IPS-18c (cell line): ENCODE data around the gene ZDHHC1.
A peak's percentile ranks its signal among the peaks of the same experiment; 100 is the strongest.

ENCODE experiments used
- H3K4me3 ChIP-seq: 2 replicates; pipeline ENCODE4 v1.7.0; 2013; ENCODE audit warnings: low read depth, mild to moderate bottlenecking, low read length, moderate library complexity; ENCODE audit not compliant: insufficient read depth
- H3K9me3 ChIP-seq: one replicate; pipeline ENCODE4 v1.6.1; 2013; ENCODE audit warnings: mild to moderate bottlenecking, low read length, moderate library complexity; ENCODE audit not compliant: control insufficient read depth, insufficient read depth

The ZDHHC1 gene

DNA sequence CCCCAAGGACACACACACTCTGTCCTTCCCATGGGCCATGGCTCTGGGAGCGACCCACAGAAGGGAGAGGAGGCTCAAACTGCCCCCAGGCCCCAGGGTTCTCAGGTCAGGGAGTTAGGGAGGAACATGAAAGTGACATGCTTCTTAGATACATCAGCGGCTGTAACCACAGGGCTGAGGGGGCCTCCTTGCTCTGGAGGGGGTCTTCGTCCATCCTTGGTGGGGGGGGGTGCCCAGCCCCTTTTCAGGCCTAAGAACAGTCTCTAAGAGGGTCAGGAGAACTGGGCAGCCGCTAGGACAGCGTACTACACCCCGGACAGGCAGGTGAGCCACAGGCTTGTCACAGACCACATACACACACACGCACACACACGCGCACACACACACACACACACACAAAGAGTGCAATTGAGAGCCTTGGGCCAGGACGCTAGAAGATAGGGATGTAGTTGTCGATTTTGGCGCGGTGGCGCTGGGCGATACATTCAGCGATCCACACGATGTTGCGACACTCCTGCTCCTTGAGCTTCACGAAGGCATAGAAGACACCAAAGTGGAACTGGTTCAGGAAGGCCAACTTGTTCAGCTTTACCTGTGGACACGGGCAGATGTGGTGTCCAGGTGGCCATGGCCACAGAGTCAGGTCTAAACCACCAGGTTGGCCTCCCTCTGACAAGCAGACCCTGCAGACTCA is 22.0 kb upstream of the ZDHHC1 start:
- no peak overlapping the region for H3K4me3 ChIP-seq

GRCh38 chr16:67437513-67437912 is 21.2 kb upstream of the ZDHHC1 start:
- no peak overlapping the region for H3K4me3 ChIP-seq
- no peaks in the 10 kb centered on the region for H3K9me3 ChIP-seq

More for the DNA sequence above, 22.0 kb upstream of the ZDHHC1 start:
- no peaks in the 10 kb centered on the region for H3K9me3 ChIP-seq

DNA sequence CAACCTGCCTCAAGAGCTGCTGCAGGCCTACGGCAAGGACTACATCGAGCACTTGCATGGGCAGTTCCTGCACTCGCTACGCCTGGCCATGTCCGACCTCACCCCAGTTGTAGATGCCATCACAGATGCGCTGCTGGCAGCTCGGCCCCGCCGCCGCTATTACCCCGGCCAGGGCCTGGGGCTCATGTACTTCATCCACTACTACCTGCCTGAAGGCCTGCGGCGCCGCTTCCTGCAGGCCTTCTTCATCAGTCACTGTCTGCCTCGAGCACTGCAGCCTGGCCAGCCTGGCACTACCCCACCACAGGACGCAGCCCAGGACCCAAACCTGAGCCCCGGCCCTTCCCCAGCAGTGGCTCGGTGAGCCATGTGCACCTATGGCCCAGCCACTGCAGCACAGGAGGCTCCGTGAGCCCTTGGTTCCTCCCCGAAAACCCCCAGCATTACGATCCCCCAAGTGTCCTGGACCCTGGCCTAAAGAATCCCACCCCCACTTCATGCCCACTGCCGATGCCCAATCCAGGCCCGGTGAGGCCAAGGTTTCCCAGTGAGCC is 20.4 kb upstream of the ZDHHC1 start:
- no peaks in the 10 kb centered on the region for H3K9me3 ChIP-seq
- no peak overlapping the region for H3K4me3 ChIP-seq

GRCh38 chr16:67435758-67436164 is 19.5 kb upstream of the ZDHHC1 start:
- Histone ChIP-seq H3K9me3 (no peaks in the 10 kb centered on the region), H3K4me3 (no peak overlapping the region)

DNA sequence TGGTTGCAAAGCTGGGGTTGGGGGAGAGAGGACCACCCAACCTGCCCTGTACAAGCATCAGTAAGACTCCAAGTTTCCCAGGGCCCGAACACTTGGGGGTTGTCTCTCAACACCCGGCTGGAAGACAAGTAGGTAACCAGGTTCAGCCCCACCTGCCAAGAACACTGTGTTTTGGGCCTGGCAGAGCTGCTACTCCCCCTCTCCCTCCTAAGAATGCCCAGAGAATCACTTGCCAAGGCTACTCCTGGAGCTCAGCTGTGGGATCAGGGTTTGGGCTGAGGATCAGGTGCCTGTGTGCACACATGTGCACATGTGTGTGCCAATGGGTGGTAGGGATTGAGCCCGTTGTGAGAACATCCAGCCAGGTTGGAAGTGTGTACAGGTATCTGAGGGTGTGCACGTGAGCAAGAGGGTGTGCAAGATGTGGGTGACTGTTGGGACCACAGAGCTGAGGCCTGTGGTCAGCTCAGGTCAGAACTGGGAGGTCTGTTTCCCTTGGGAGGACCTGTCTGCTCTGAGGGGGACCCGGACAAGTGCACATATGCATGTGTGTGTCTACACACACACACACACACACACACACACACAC is 16.9 kb upstream of the ZDHHC1 start:
- peak overlapping the region; percentile 31; the same call in 1 of the 2 replicates for H3K4me3 ChIP-seq
- H3K9me3 ChIP-seq, result no peaks in the 10 kb centered on the region

GRCh38 chr16:67432506-67432890 is 16.2 kb upstream of the ZDHHC1 start:
- H3K9me3 ChIP-seq, result no peaks in the 10 kb centered on the region
- H3K4me3 ChIP-seq, result peak overlapping the region; percentile 31; the same call in 1 of the 2 replicates

DNA sequence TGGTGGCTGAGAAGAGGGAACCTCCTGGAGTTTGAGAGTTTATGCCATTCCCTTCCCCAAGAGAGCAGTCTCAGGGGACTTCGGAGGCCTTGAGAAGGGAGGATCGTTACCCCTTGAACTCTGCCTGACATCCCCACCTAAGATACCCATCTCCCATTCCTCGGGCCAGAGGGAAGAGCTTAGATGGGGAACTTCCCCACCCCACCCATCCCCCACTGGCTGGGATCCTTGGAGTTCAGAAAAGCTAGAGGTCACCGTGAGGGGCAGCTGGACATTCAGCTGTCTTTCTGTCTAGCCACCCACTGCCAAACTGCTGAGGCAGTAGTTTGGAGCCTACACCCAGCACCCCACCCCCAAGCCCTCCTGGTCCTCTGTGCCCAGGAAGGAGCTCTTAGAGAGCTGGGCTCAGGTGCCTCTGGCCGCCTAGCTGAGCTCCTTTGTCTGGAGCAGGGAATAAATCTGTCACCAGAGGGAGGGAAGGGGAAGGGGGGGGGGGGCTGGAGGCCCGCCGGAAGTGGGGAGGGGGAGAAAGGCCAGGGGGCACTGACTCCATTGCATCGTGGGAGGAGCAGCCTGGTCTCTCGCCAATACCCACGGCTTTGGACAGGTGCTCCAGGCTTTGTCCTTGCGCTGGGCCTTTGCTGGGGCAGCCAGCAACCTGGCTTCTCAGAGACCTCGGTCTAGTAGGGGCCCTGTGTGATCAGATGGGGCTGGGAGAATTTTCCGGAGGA is 15.7 kb upstream of the ZDHHC1 start:
- Histone ChIP-seq H3K4me3 (peak overlapping the region; percentile 71), H3K9me3 (no peaks in the 10 kb centered on the region)

- H3K4me3 ChIP-seq, result peak within 1 kb of the TSS; percentile 71
- no peaks in the 10 kb centered on the region for H3K9me3 ChIP-seq
Observed at GRCh38 chr16:67430977-67431774, 14.9 kb upstream of the ZDHHC1 start, which contains the start of gene HSD11B2. Gene HSD11B2, plus strand, starts transcription at chr16:67431121. Its CDS starts 128 bp downstream, at chr16:67431249.

DNA sequence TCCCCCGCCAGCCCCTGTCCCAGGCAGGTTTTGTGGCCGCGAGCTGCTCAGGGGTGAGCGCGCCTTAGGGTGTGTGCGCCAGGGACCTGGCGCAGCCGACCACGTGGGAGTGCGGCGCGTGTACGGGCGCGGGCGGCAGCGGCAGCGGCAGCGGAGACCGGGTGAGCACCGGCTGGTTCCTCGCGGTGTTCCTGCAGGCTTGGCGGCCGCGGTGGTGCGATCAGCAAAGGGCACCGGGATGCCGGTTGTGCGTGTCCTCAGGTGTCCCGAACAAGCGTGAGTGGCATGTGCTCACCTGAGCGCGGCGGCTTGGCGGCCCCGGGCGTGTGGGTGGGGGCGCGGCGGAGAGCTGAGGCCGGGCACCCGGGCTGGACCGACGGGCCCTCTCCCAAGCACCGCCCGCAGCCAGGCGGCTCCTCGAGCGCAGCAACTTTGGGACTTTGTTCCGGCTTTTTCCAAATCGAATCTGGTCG is 14.3 kb upstream of the ZDHHC1 start:
- Histone ChIP-seq H3K4me3 (peak overlapping the region; percentile 62), H3K9me3 (no peaks in the 10 kb centered on the region)

DNA sequence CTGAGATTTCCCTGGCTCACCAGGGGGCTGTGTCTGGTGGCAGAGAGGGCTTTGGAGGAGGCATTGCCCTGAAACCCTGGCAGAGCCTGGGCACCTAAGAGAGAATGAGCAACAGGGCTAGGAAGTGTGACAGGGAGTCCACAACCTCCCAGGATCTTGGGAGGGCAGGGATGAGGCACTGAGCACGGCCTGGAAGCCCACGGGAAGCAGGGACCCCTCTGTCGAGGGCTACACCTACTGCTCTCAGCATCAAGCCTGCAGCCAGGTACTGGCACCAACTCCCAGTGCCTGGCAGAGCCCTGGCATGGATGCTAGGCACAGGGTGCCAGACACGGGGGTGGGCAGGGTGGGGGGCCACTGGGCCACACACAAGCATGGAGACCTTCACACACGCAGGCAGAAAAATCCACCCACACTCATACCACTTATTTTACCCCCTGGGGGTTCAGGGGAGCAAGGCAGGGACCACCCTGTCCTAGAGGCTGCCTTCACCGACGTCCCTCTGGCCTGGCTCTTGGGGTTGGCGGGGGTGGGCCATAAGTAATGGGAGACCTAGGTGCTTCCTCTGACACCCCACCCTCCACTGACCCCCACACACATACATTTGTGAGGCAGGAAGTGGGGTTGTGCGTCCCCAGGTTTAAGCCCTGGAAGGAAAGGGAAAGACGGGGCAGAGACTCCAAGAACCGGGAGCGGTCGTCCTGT is 13.7 kb upstream of the ZDHHC1 start:
- Histone ChIP-seq H3K4me3 (peak overlapping the region; percentile 62), H3K9me3 (no peaks in the 10 kb centered on the region)

GRCh38 chr16:67429053-67429798 is 12.9 kb upstream of the ZDHHC1 start:
- H3K4me3 ChIP-seq, result no peak overlapping the region
- no peaks in the 10 kb centered on the region for H3K9me3 ChIP-seq

GRCh38 chr16:67428146-67428731 is 12.0 kb upstream of the ZDHHC1 start:
- Histone ChIP-seq H3K4me3 (no peak overlapping the region), H3K9me3 (no peaks in the 10 kb centered on the region)

DNA sequence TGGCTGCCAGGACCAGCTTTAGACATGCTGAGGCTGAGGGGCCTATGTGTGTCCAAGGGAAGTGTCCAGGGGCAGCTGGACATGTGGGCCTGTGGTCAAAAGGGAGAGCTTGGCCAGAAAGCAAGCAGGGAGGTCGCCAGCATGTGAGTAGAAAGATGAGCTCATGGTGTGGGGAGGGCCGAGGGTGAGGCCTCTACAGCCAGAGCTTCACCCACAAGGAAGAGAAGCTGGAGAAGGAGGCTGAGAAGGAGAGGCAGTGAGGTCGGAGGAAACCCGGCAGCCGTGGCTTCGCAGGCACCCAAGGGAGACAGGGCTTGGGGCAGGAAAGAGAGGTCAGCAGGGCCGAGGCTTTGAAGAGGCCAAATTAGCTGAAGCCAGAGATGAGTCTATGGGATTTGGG is 10.7 kb upstream of the ZDHHC1 start:
- H3K9me3 ChIP-seq, result no peaks in the 10 kb centered on the region
- no peak overlapping the region for H3K4me3 ChIP-seq

DNA sequence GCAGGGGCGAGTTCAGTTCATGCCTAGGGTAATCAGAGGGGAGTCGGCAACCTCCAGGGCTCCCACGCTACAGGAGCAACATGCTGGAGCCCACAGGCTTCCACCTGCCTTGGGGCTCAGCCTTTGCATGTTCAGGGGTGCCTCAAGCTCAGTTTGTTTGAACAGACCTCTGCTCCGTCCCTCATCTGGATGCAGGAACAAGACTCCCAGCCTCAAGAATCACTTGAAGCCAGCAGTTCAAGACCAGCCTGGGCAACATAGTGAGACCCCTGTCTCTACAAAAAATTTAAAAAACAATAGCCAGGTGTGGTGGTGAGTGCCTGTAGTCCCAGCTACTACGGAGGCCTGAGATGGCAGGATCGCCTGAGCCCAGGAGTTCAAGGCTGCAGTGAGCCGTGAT is 9.7 kb upstream of the ZDHHC1 start:
- no peak overlapping the region for H3K4me3 ChIP-seq

GRCh38 chr16:67425580-67425979 is 9.3 kb upstream of the ZDHHC1 start:
- no peaks in the 10 kb centered on the region for H3K9me3 ChIP-seq
- H3K4me3 ChIP-seq, result no peak overlapping the region

More for the DNA sequence above, 9.7 kb upstream of the ZDHHC1 start:
- H3K9me3 ChIP-seq, result no peaks in the 10 kb centered on the region
